ENCODE results near the gene LRRC47.

Gene LRRC47

GRCh38 chr1:3785456-3786157 is 10.7 kb downstream of the LRRC47 start:
- DNase-seq: no peak

- DNase-seq: no peak
Observed at GRCh38 chr1:3785045-3785444, 11.3 kb downstream of the LRRC47 start.

GRCh38 chr1:3783651-3784474 is 12.4 kb downstream of the LRRC47 start:
- no peak for DNase-seq

- DNase-seq: no peak
Observed at GRCh38 chr1:3780901-3781300, 15.4 kb downstream of the LRRC47 start.

GRCh38 chr1:3779912-3780416 is 16.3 kb downstream of the LRRC47 start:
- no peak for DNase-seq

GRCh38 chr1:3779265-3779911 is 16.9 kb downstream of the LRRC47 start:
- DNase-seq: no peak

- DNase-seq: no peak
Observed at GRCh38 chr1:3778590-3779264, 17.6 kb downstream of the LRRC47 start.

- no peak for DNase-seq
Observed at GRCh38 chr1:3777647-3778589, 18.4 kb downstream of the LRRC47 start.

- no peak for DNase-seq
Observed at GRCh38 chr1:3777078-3777547, 19.2 kb downstream of the LRRC47 start.

GRCh38 chr1:3776231-3776961 is 19.9 kb downstream of the LRRC47 start:
- DNase-seq: no peak

- peak; percentile 4 for DNase-seq
Observed at GRCh38 chr1:3775490-3776230, 20.6 kb downstream of the LRRC47 start.

- no peak for DNase-seq
Observed at GRCh38 chr1:3774946-3775489, 21.3 kb downstream of the LRRC47 start.

GRCh38 chr1:3774276-3774945 is 21.9 kb downstream of the LRRC47 start:
- no peak for DNase-seq

GRCh38 chr1:3773572-3774275 is 22.6 kb downstream of the LRRC47 start:
- DNase-seq: no peak

- no peak for DNase-seq
Observed at GRCh38 chr1:3772715-3773571, 23.4 kb downstream of the LRRC47 start, which contains the start of gene SMIM1. SMIM1 (plus strand) TSS chr1:3772749; CDS start chr1:3775374, 2,625 bp downstream.

- DNase-seq: peak; percentile 12
Observed at GRCh38 chr1:3772027-3772714, 24.1 kb downstream of the LRRC47 start.

Data from NCI-H1417 treated with DMSO at 0.1 percent for 48 hours (cell line).